Uterus (tissue), 4 donors: ENCODE data around the gene DGKD. TPM values are rescaled to one million over a fixed set of nuclear protein-coding genes. Genes with fewer than 3 reads are reported as not detected.
A peak's percentile ranks its signal among the peaks of the same experiment; 100 is the strongest.
"Not testable (repeated sequence)": the region's sequence is repeated elsewhere in the genome, so short reads cannot be mapped to it uniquely, and the experiment has no call there.

Experiments used
- DNase-seq, 2 donors: peaks; one replicate each; pipeline ENCODE4 v3.0.0-alpha.2; 2019 to 2020
- H3K27ac ChIP-seq, 2 donors: fragments of 200-600 bp; sonication (generic); 1 replicate in 1 of 2; 2 replicates in 1 of 2; pipeline ENCODE4 v1.5.1; 2016 to 2018
- H3K27me3 ChIP-seq, 2 donors: fragments of 200-600 bp; sonication (generic); one replicate each; pipeline ENCODE4 v1.5.1; 2018 to 2019; ENCODE audit warnings: control low read depth in 1 of 2
- H3K36me3 ChIP-seq, 2 donors: fragments of 200-600 bp; sonication (generic); one replicate each; pipeline ENCODE4 v1.5.1; 2019; ENCODE audit warnings: control low read depth in 1 of 2
- H3K4me1 ChIP-seq, 2 donors: fragments of 200-600 bp; sonication (generic); one replicate each; pipeline ENCODE4 v1.5.1; 2018 to 2019; ENCODE audit warnings: control low read depth in 1 of 2
- H3K4me3 ChIP-seq, 2 donors: fragments of 200-600 bp; sonication (generic); 1 replicate in 1 of 2; 2 replicates in 1 of 2; pipeline ENCODE4 v1.5.1; 2018 to 2019; ENCODE audit warnings: mild to moderate bottlenecking in 1 of 2
- H3K9me3 ChIP-seq, 2 donors: fragments of 200-600 bp; sonication (generic); one replicate each; pipeline ENCODE4 v1.5.1; 2019; ENCODE audit warnings: control low read depth in 1 of 2
- POLR2A ChIP-seq, 2 donors: fragments of 450-650 bp; IDR thresholded peaks; one replicate each; pipeline ENCODE4 v1.6.1; 2016; ENCODE audit warnings: antibody characterized with exemption in 2 of 2, mild to moderate bottlenecking in 1 of 2, moderate library complexity in 1 of 2
- intact Hi-C: fragments of 100-400 bp; cut with DNase I; formaldehyde crosslinking; loops from one replicate; pipeline ENCODE4 v1.15.1; 2023; ENCODE audit warnings: low total_unique reads
- total RNA-seq, 4 donors: library from RNA; depleted of rRNA in 3 of 4; stranded (reverse); fragments of >200 nt in 3 of 4; gene quantifications; one replicate each; pipeline versions ENCODE4 v1.1.0 to v1.2.4, GENCODE V29; 2014 to 2023
- TF ChIP-seq, protein P1 (sequence below), 4 experiments: fragments of 200-600 bp in 2 of 4; fragments of 450-650 bp in 2 of 4; sonication (generic) in 2 of 4; IDR thresholded peaks; one replicate each; pipeline ENCODE4 v1.5.1; 2016 to 2019; ENCODE audit warnings: antibody characterized with exemption in 4 of 4, mild to moderate bottlenecking in 2 of 4, moderate library complexity in 1 of 4
- donor health status: DM: yes; HTN: yes; CAD: no.

DGKD gene
- total RNA-seq, 4 donors from 2014 or later: 5.0 to 46.1 (median 28.0) TPM

DNA sequence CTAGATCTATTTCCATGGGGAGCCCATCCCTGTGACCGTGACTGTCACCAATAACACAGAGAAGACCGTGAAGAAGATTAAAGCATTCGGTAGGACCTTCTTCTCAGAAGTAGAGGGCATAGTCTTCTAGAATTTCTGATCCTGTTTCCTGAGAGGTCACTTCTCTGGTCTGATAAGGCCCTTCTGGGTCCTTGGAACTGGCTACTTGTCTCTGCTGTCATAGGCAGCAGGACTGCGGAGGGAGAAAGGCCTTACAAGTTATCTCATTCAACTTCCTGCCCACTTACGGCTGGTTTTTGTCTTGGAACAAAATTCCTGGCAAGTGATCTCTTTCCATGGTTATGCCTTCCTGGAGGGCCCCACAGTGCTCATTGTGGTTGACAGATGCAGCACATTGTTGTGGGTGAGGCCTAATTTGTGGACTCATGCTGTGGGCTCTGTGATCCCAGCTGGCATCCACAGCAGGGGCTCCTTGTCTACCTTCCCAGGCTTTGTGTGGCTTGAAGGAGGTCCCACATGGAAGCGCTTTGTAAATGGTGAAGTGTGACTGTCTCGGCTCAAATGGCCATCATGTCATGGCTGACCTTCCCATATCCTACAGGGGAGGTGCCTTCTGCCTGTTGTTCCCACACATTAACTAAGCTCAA, 24.7 kb upstream of the DGKD start:
- Histone ChIP-seq H3K9me3 (no peaks in the 10 kb centered on the region), H3K36me3 (no peaks in the 10 kb centered on the region), H3K4me1 (no peaks in the 10 kb centered on the region), H3K27me3 (no peaks in the 10 kb centered on the region), H3K4me3 (no peak overlapping the region), H3K27ac (no peak overlapping the region)
- DNase-seq: no peak
- TF ChIP-seq, protein P1, sequence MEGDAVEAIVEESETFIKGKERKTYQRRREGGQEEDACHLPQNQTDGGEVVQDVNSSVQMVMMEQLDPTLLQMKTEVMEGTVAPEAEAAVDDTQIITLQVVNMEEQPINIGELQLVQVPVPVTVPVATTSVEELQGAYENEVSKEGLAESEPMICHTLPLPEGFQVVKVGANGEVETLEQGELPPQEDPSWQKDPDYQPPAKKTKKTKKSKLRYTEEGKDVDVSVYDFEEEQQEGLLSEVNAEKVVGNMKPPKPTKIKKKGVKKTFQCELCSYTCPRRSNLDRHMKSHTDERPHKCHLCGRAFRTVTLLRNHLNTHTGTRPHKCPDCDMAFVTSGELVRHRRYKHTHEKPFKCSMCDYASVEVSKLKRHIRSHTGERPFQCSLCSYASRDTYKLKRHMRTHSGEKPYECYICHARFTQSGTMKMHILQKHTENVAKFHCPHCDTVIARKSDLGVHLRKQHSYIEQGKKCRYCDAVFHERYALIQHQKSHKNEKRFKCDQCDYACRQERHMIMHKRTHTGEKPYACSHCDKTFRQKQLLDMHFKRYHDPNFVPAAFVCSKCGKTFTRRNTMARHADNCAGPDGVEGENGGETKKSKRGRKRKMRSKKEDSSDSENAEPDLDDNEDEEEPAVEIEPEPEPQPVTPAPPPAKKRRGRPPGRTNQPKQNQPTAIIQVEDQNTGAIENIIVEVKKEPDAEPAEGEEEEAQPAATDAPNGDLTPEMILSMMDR (IDR thresholded peaks at IDR 0.05): no peak
- TF ChIP-seq POLR2A (IDR thresholded peaks at IDR 0.05): no peak
- intact Hi-C loops: no loop called here

DNA sequence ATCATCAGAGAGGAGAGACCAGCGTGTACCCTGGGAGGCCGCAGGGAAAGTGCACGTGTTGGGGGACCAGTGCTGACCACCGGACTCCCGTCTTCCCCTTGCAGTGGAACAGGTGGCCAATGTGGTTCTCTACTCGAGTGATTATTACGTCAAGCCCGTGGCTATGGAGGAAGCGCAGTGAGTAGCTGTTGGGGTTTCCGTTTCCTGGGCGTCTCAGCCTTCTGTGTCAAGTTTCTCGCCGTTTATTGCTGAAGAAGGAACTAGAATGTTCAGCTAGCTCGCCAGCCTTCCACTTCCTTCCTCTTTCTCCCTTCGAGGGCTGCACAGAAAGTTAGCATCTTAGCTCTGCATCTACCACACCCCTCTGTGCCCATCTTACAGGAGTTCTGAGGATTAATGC, 22.8 kb upstream of the DGKD start:
- no peaks in the 10 kb centered on the region for H3K9me3 ChIP-seq
- TF ChIP-seq, protein P1 (IDR thresholded peaks at IDR 0.05): no peak
- TF ChIP-seq POLR2A (IDR thresholded peaks at IDR 0.05): no peak
- no peaks in the 10 kb centered on the region for H3K36me3 ChIP-seq
- peak; percentile 20 to 46 for DNase-seq
- intact Hi-C loops: no loop called here
- H3K27me3 ChIP-seq: no peaks in the 10 kb centered on the region
- no peak overlapping the region for H3K4me3 ChIP-seq
- no peak overlapping the region for H3K27ac ChIP-seq
- H3K4me1 ChIP-seq: no peaks in the 10 kb centered on the region

DNA sequence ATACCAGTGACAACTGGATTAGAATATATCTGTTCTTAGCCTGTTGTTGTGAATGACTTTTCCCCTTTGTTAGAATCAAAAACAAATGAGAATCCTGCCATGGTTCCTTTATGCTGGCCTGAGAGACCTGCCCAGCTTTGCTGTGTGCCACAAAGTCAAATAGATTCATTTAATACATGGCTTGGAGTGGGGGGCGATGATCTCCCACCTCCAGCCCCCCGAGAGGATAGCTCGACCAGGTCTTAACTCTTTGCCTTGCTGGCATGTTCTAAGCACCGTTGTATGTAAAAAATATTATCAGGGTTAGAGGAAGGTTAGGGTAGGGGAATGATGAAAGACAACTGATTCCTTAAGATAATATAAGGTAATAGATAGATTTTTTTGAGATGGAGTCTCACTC, 22.2 kb upstream of the DGKD start:
- Histone ChIP-seq H3K9me3 (no peaks in the 10 kb centered on the region), H3K36me3 (no peaks in the 10 kb centered on the region), H3K27me3 (no peaks in the 10 kb centered on the region), H3K4me3 (no peak overlapping the region), H3K27ac (peak overlapping the region in 1 of 2 donors; percentile 26), H3K4me1 (no peaks in the 10 kb centered on the region)
- TF ChIP-seq, protein P1 (IDR thresholded peaks at IDR 0.05): no peak
- TF ChIP-seq POLR2A (IDR thresholded peaks at IDR 0.05): no peak
- intact Hi-C loops: no loop called here
- no peak for DNase-seq

DNA sequence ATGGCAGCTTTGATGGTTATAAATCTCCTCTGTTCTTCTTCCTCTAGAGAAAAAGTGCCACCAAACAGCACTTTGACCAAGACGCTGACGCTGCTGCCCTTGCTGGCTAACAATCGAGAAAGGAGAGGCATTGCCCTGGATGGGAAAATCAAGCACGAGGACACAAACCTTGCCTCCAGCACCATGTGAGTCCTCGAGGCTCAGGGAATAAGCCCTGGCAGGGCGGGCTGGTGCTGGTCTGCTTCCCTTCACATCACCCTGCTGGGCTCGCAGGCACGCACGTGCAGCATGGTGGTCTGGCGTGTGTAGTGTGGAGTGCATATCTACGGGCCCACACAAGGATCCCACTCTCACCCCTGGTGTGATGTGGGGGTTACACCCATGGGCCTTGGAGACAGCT, 19.4 kb upstream of the DGKD start:
- TF ChIP-seq POLR2A (IDR thresholded peaks at IDR 0.05): no peak
- TF ChIP-seq, protein P1 (IDR thresholded peaks at IDR 0.05): no peak

DNA sequence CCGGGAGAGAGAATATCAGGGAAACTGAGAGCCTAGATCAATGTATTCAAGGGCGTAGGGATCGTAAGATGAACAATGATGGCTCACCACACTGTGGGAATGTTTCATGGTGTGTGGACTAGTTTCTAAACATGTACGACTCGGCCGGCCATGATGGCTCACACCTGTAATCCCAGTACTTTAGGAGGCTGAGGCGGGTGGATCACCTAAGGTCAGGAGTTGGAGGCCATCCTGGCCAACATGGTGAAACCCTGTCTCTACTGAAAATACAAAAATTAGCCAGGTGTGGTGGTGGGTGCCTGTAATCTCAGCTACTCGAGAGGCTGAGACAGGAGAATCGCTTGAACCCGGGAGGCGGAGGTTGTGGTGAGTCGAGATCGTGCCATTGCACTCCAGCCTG, 18.2 kb upstream of the DGKD start:
- H3K4me1 ChIP-seq, H3K36me3 ChIP-seq, H3K27me3 ChIP-seq, H3K9me3 ChIP-seq, DNase-seq, intact Hi-C loops, H3K4me3 ChIP-seq, H3K27ac ChIP-seq: not testable (repeated sequence)

More for the DNA sequence above, 19.4 kb upstream of the DGKD start:
- H3K4me1 ChIP-seq: no peaks in the 10 kb centered on the region
- no peaks in the 10 kb centered on the region for H3K9me3 ChIP-seq
- H3K36me3 ChIP-seq: no peaks in the 10 kb centered on the region
- no peaks in the 10 kb centered on the region for H3K27me3 ChIP-seq
- H3K4me3 ChIP-seq: no peak overlapping the region
- DNase-seq: no peak
- intact Hi-C loops: no loop called here
- H3K27ac ChIP-seq: no peak overlapping the region

DNA sequence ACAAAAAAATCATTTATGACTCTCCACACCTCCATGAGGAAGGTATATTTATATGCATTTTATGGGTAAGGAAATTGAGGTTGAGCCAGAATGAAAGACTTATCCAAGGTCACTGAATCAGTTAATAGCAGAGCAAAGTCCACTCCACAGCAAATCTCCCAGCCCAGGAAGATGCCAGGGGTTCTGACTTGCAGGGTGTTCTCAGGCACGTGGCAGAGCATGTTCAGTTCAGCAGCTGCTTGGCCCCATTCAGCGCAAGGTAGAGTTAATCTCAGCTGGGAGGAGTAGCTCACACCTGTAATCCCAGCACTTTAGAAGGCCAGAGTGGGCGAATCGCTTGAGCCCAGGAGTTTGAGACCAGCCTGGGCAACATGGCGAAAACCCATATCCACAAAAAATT, 17.8 kb upstream of the DGKD start:
- Histone ChIP-seq H3K9me3 (no peaks in the 10 kb centered on the region), H3K4me1 (no peaks in the 10 kb centered on the region), H3K36me3 (no peaks in the 10 kb centered on the region), H3K4me3 (no peak overlapping the region), H3K27ac (no peak overlapping the region), H3K27me3 (no peaks in the 10 kb centered on the region)
- no peak for TF ChIP-seq POLR2A (IDR thresholded peaks at IDR 0.05)
- TF ChIP-seq, protein P1 (IDR thresholded peaks at IDR 0.05): no peak
- intact Hi-C loops: no loop called here
- DNase-seq: no peak
